SK-N-SH (cell line): ENCODE results near the gene DNAJC18. TPM values are rescaled to one million over a fixed set of nuclear protein-coding genes. Genes with fewer than 3 reads are reported as not detected.

ENCODE experiments used
- CTCF ChIA-PET: fragments of 300-600, 350-600 bp; formaldehyde crosslinking; extraction: SDS; loops from one replicate; lab custom pipeline; 2021; lab: Yijun Ruan, JAX
- POLR2A ChIA-PET: fragments of 350-600 bp; sonication (Branson Sonifier 250); formaldehyde crosslinking; extraction: SDS; loops from one replicate; lab custom pipeline; 2020; ENCODE audit warnings: antibody characterized with exemption, inconsistent platforms; lab: Yijun Ruan, JAX
- DNase-seq: peaks from one replicate; pipeline ENCODE4 v3.0.0; 2012
- H2AFZ ChIP-seq: fragments of 200-600 bp; sonication (generic); 2 replicates; pipeline ENCODE4 v1.8.1; 2016; ENCODE audit warnings: antibody characterized with exemption, mild to moderate bottlenecking, low read depth
- H3F3A ChIP-seq: fragments of 200-600 bp; sonication (generic); replicated peaks from 2 replicates; pipeline ENCODE3; 2016; ENCODE audit warnings: antibody characterized with exemption, mild to moderate bottlenecking; ENCODE audit not compliant: insufficient read depth
- H3K27ac ChIP-seq, 2 experiments: fragments of 200-500 bp in 1 of 2; fragments of 200-600 bp in 1 of 2; sonication (Bioruptor generic) in 1 of 2; sonication (generic), shearing (Covaris generic) in 1 of 2; 2 replicates each; pipeline versions ENCODE4 v1.5.1 to v1.6.1; 2014 to 2016; ENCODE audit warnings: low read depth in 2 of 2, inconsistent platforms in 1 of 2, low read length in 1 of 2, mild to moderate bottlenecking in 1 of 2, mixed read lengths in 1 of 2
- H3K27me3 ChIP-seq: fragments of 200-600 bp; sonication (generic), shearing (Covaris generic); 2 replicates; pipeline ENCODE4 v1.6.1; 2016; ENCODE audit warnings: mixed run types; ENCODE audit not compliant: insufficient read depth
- H3K36me3 ChIP-seq, 2 experiments: fragments of 200-500 bp in 1 of 2; fragments of 200-600 bp in 1 of 2; sonication (Bioruptor generic) in 1 of 2; sonication (generic) in 1 of 2; replicated peaks in 1 of 2; 2 replicates each; pipeline versions ENCODE3 to v1.5.1; 2014 to 2016; ENCODE audit warnings: low read length in 1 of 2, mild to moderate bottlenecking in 1 of 2; ENCODE audit not compliant: insufficient read depth in 2 of 2, control insufficient read depth in 1 of 2
- H3K4me1 ChIP-seq, 2 experiments: fragments of 200-500 bp in 1 of 2; fragments of 200-600 bp in 1 of 2; sonication (Bioruptor generic) in 1 of 2; sonication (generic), shearing (Covaris generic) in 1 of 2; 2 replicates each; pipeline versions ENCODE4 v1.5.1 to v1.6.1; 2014 to 2016; ENCODE audit warnings: low read depth in 1 of 2, low read length in 1 of 2, mixed run types in 1 of 2; ENCODE audit not compliant: insufficient read depth in 2 of 2, control insufficient read depth in 1 of 2
- H3K4me2 ChIP-seq: fragments of 200-600 bp; sonication (generic), shearing (Covaris generic); 2 replicates; pipeline ENCODE4 v1.6.1; 2017; ENCODE audit warnings: mixed run types
- H3K4me3 ChIP-seq, 2 experiments: fragments of 200-500 bp in 1 of 2; fragments of 200-600 bp in 1 of 2; sonication (Bioruptor generic) in 1 of 2; sonication (generic), shearing (Covaris generic) in 1 of 2; 2 replicates each; pipeline versions ENCODE4 v1.5.1 to v1.8.1; 2014 to 2016; ENCODE audit warnings: low read depth in 2 of 2, inconsistent platforms in 1 of 2, low read length in 1 of 2, mild to moderate bottlenecking in 1 of 2, mixed read lengths in 1 of 2, moderate library complexity in 1 of 2
- H3K79me2 ChIP-seq: fragments of 200-600 bp; sonication (generic); 2 replicates; pipeline ENCODE4 v1.8.1; 2017; ENCODE audit warnings: mild to moderate bottlenecking; ENCODE audit not compliant: insufficient read depth
- H3K9ac ChIP-seq: fragments of 200-600 bp; sonication (generic); 2 replicates; pipeline ENCODE4 v1.6.1; 2017; ENCODE audit warnings: mixed run types
- H3K9me2 ChIP-seq: fragments of 200-600 bp; sonication (generic); 2 replicates; pipeline ENCODE4 v1.6.1; 2017; ENCODE audit warnings: mixed run types
- H3K9me3 ChIP-seq: fragments of 200-600 bp; sonication (generic); 2 replicates; pipeline ENCODE4 v1.6.1; 2017; ENCODE audit warnings: mixed run types, mild to moderate bottlenecking, moderate library complexity
- H4K20me1 ChIP-seq: fragments of 200-600 bp; sonication (generic); 2 replicates; pipeline ENCODE4 v1.6.1; 2017; ENCODE audit warnings: mild to moderate bottlenecking, mixed run types; ENCODE audit not compliant: insufficient read depth
- CHD2 ChIP-seq: fragments of 150-350 bp; IDR thresholded peaks from 2 replicates; pipeline ENCODE4 v1.6.1; 2018; ENCODE audit warnings: low read length; ENCODE audit not compliant: partially characterized antibody
- CTCF ChIP-seq: fragments of 200-600 bp; sonication (generic); IDR thresholded peaks from 2 replicates; pipeline ENCODE4 v1.6.1; 2017; ENCODE audit warnings: antibody characterized with exemption, mild to moderate bottlenecking, moderate library complexity
- ELF1 ChIP-seq: IDR thresholded peaks from 2 replicates; pipeline ENCODE4 v1.4.0; 2012
- FOSL2 ChIP-seq: IDR thresholded peaks from 2 replicates; pipeline ENCODE4 v1.4.0; 2012; ENCODE audit warnings: low read depth, mild to moderate bottlenecking, moderate library complexity, borderline replicate concordance
- FOXJ3 ChIP-seq: sonication (generic); formaldehyde crosslinking; IDR thresholded peaks from 2 replicates; pipeline ENCODE4 v1.5.1; 2020; ENCODE audit warnings: mild to moderate bottlenecking, missing genetic modification reagents
- FOXM1 ChIP-seq: IDR thresholded peaks from 2 replicates; pipeline ENCODE4 v1.4.0; 2012; ENCODE audit warnings: low read depth, mild to moderate bottlenecking
- GATA2 ChIP-seq: sonication (generic); formaldehyde crosslinking; IDR thresholded peaks from 2 replicates; pipeline ENCODE4 v1.5.0; 2020; ENCODE audit warnings: mild to moderate bottlenecking, missing genetic modification reagents
- MEF2A ChIP-seq: IDR thresholded peaks from 2 replicates; pipeline ENCODE4 v1.4.0; 2012; ENCODE audit warnings: low read depth, borderline replicate concordance
- MXI1 ChIP-seq: IDR thresholded peaks from 2 replicates; pipeline ENCODE4 v1.6.1; 2012; ENCODE audit warnings: mild to moderate bottlenecking, low read depth, low read length, improper control_type of control experiment
- NRF1 ChIP-seq: IDR thresholded peaks from 2 replicates; pipeline ENCODE4 v1.6.1; 2012; ENCODE audit warnings: low read depth, mild to moderate bottlenecking, low read length
- POLR2AphosphoS5 ChIP-seq: IDR thresholded peaks from 2 replicates; pipeline ENCODE4 v1.6.1; 2012; ENCODE audit warnings: low read depth, low read length
- RCOR1 ChIP-seq: fragments of 150-350 bp; IDR thresholded peaks from 2 replicates; pipeline ENCODE4 v1.6.1; 2017; ENCODE audit warnings: antibody characterized with exemption, low read length
- REST ChIP-seq: IDR thresholded peaks from 2 replicates; pipeline ENCODE4 v1.6.1; 2012; ENCODE audit warnings: mild to moderate bottlenecking, low read depth, low read length, moderate library complexity
- SIN3A ChIP-seq: IDR thresholded peaks from 2 replicates; pipeline ENCODE4 v1.6.1; 2012; ENCODE audit warnings: low read depth, mild to moderate bottlenecking, low read length, moderate library complexity, borderline replicate concordance
- TAF1 ChIP-seq: IDR thresholded peaks from 2 replicates; pipeline ENCODE4 v1.6.1; 2012; ENCODE audit warnings: low read depth, mild to moderate bottlenecking, low read length, moderate library complexity, borderline replicate concordance
- TCF12 ChIP-seq: IDR thresholded peaks from 2 replicates; pipeline ENCODE4 v1.4.0; 2012
- USF1 ChIP-seq: IDR thresholded peaks from 2 replicates; pipeline ENCODE4 v1.4.0; 2012; ENCODE audit warnings: low read depth, borderline replicate concordance
- USF2 ChIP-seq: fragments of 150-350 bp; IDR thresholded peaks from 2 replicates; pipeline ENCODE4 v1.6.1; 2017; ENCODE audit warnings: antibody characterized with exemption, low read length, low read depth, borderline replicate concordance
- YY1 ChIP-seq: IDR thresholded peaks from 2 replicates; pipeline ENCODE4 v1.4.0; 2012; ENCODE audit warnings: low read depth, mild to moderate bottlenecking
- WGBS: methylation state at CpG from one replicate; pipeline ENCODE4 v1.1.6; 2017; ENCODE audit warnings: low lambda C conversion rate; 5-methylcytosine and 5-hydroxymethylcytosine counted together
- polyA plus RNA-seq, 3 experiments: library from polyadenylated mRNA; depleted of rRNA; stranded (reverse); fragments of >200 nt; gene quantifications; 2 replicates each; pipeline ENCODE4 v1.2.3, GENCODE V29; 2012

DNAJC18 gene
- polyA plus RNA-seq, 1 of the 3 experiments (the other 2 are of a cell fraction) = 7.4 TPM

- Histone ChIP-seq H3K9me2 (no peaks in the 10 kb centered on the region), H3F3A (no peaks in the 10 kb centered on the region), H3K4me2 (peak within 1 kb of the TSS; percentile 37; the same call in 1 of the 2 replicates), H4K20me1 (no peaks in the 10 kb centered on the region), H3K4me1 (peaks cover 0 to 3% of the 10 kb centered on the region in 2 experiments; a peak in 1 of 4 replicates), H3K36me3 (no peaks in the 10 kb centered on the region), H3K27ac (no peak within 1 kb of the TSS), H3K4me3 (peak within 1 kb of the TSS in 1 of 2 experiments; percentile 23; a peak in 2 of 4 replicates), H3K79me2 (no peaks in the 10 kb centered on the region), H3K9ac (no peak within 1 kb of the TSS), H3K9me3 (no peaks in the 10 kb centered on the region), H2AFZ (no peak within 1 kb of the TSS), H3K27me3 (peaks cover 12% of the 10 kb centered on the region; the same call in 1 of the 2 replicates)
- no peak for DNase-seq
- ChIA-PET CTCF (interaction anchor here (0.8 to 6.3 kb wide), 8 partner anchors 8 to 121 kb away, joined by 3 to 29 read pairs (median 4); partner anchors contain the start of gene SPATA24), POLR2A (interaction anchor here (1.2 kb wide), 1 partner anchor 9 kb away, joined by 3 read pairs; the partner anchor contains the start of gene SPATA24)
- TF ChIP-seq RCOR1 (no peak), REST (no peak), USF2 (no peak), YY1 (no peak), CTCF (no peak), POLR2AphosphoS5 (no peak), NRF1 (no peak), CHD2 (no peak), TCF12 (no peak), GATA2 (no peak), FOSL2 (no peak), MXI1 (no peak), SIN3A (no peak), MEF2A (no peak), ELF1 (no peak), USF1 (no peak), FOXJ3 (CRISPR knock-in tag) (no peak), FOXM1 (no peak), TAF1 (no peak)
- no CpG with 5 or more reads among the region's 76 CpGs for WGBS
These were observed 44.4 kb downstream of the DNAJC18 start, which contains the start of gene PROB1 for GRCh38 chr5:139394654-139395566. Gene PROB1, minus strand, starts transcription at chr5:139395104. Its CDS starts 23 bp downstream, at chr5:139395081.
